Activated CD8-positive, alpha-beta T cell treated with anti-CD3 and anti-CD28 coated beads for 36 hours (primary cell): ENCODE measurements around the gene NUBP2. TPM values are rescaled to one million over a fixed set of nuclear protein-coding genes. Genes with fewer than 3 reads are reported as not detected.

ENCODE experiments used
- ATAC-seq: fragments of 200-7000 bp; cut with Tn5 transposase; one replicate; pipeline ENCODE4 v1.10.0; 2021; ENCODE audit warnings: mild to moderate bottlenecking, moderate library complexity
- CTCF ChIA-PET: fragments of 350-600 bp; sonication (Branson Sonifier 250); formaldehyde crosslinking; loops from one replicate; lab custom pipeline; 2021; ENCODE audit warnings: antibody characterized with exemption; lab: Charles Lee
- POLR2A ChIA-PET: fragments of 350-600 bp; sonication (Branson Sonifier 250); formaldehyde crosslinking; loops from one replicate; lab custom pipeline; 2021; ENCODE audit warnings: antibody characterized with exemption; lab: Charles Lee
- DNase-seq: peaks from one replicate; pipeline ENCODE4 v3.0.0-alpha.2; 2020
- H3K27ac Mint-ChIP-seq: one replicate; pipeline ENCODE4 v1.8.0; 2021; ENCODE audit warnings: mild to moderate bottlenecking, mixed read lengths
- H3K27me3 Mint-ChIP-seq: one replicate; pipeline ENCODE4 v1.8.0; 2021; ENCODE audit warnings: mixed read lengths
- H3K36me3 Mint-ChIP-seq: one replicate; pipeline ENCODE4 v1.8.0; 2021; ENCODE audit warnings: low read depth, mixed read lengths
- H3K4me1 Mint-ChIP-seq: one replicate; pipeline ENCODE4 v1.8.0; 2021; ENCODE audit warnings: low read depth, mixed read lengths
- H3K4me3 Mint-ChIP-seq: one replicate; pipeline ENCODE4 v1.8.0; 2021; ENCODE audit warnings: mild to moderate bottlenecking, moderate library complexity, mixed read lengths
- H3K9me3 Mint-ChIP-seq: one replicate; pipeline ENCODE4 v1.8.0; 2021; ENCODE audit warnings: mixed read lengths
- intact Hi-C: fragments of 100-400 bp; cut with micrococcal nuclease; formaldehyde crosslinking; loops from one replicate; pipeline ENCODE4 v1.10.0; 2022
- total RNA-seq, 2 experiments: library from RNA; stranded (reverse); gene quantifications; one replicate each; pipeline ENCODE4 v1.2.3, GENCODE V29; 2021
- TF ChIP-seq, protein P1 (sequence below): fragments of 200-600 bp; IDR thresholded peaks from one replicate; pipeline ENCODE4 v1.8.0; 2022; ENCODE audit warnings: antibody characterized with exemption, mild to moderate bottlenecking

Gene NUBP2
- total RNA-seq, 2 experiments from 2014 or later, result 43.5 to 45.0 TPM

DNA sequence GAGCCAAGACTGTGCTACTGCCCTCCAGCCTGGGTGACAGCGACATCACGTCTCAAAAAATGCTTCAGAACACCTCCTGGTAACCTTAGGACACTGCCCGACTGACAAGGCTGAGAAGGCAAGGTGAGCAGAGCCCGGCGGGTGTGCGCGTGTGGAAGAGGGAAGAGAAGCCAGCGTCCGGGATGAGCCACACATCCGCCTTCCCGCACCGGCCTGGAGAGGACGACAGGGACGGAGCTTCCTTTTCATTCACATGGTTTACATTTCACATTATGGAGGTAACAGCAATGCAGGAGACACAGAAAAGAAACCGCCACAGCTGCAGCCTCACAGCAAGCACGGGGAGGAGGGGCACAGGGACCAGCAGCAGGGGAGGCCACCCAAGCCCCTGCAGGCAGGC is 27.3 kb downstream of the NUBP2 start:
- Mint-ChIP-seq H3K36me3 (peaks cover 16% of the 10 kb centered on the region), H3K9me3 (no peaks in the 10 kb centered on the region), H3K4me3 (no peak overlapping the region), H3K4me1 (peaks cover 13% of the 10 kb centered on the region), H3K27ac (no peak overlapping the region), H3K27me3 (no peaks in the 10 kb centered on the region)
- DNase-seq (no peak), ATAC-seq (no peak)
- TF ChIP-seq, protein P1, sequence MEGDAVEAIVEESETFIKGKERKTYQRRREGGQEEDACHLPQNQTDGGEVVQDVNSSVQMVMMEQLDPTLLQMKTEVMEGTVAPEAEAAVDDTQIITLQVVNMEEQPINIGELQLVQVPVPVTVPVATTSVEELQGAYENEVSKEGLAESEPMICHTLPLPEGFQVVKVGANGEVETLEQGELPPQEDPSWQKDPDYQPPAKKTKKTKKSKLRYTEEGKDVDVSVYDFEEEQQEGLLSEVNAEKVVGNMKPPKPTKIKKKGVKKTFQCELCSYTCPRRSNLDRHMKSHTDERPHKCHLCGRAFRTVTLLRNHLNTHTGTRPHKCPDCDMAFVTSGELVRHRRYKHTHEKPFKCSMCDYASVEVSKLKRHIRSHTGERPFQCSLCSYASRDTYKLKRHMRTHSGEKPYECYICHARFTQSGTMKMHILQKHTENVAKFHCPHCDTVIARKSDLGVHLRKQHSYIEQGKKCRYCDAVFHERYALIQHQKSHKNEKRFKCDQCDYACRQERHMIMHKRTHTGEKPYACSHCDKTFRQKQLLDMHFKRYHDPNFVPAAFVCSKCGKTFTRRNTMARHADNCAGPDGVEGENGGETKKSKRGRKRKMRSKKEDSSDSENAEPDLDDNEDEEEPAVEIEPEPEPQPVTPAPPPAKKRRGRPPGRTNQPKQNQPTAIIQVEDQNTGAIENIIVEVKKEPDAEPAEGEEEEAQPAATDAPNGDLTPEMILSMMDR, result no peak
- intact Hi-C loops, result no loop called here
- ChIA-PET POLR2A (interaction anchor here (1.3 kb wide), 1 partner anchor 14 kb away, joined by 3 read pairs; no protein-coding TSS in a partner anchor), CTCF (no interaction called here)

DNA sequence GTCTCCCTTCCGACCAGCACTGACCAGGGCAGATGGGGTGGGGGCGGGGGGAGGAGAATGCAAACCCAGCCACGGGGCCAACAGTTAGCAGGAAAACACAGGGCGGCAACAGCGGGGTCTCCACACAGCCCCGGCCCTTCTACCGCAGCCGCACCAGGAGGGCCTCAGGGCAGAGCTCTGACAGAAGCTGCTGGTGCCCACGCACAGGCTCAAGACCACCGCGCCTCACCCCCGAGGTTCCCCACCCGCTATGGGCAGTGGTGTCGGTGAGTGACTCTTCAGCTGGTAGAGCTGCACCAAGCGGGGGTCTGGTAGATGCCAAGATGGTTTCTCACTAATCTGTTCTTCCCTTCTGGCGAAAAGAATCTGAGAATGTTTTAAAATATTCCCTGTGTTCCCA is 27.8 kb downstream of the NUBP2 start:
- TF ChIP-seq, protein P1, result no peak
- ATAC-seq (no peak), DNase-seq (no peak)
- POLR2A ChIA-PET, result interaction anchor here (1.2 to 1.3 kb wide), 2 partner anchors 14 to 20 kb away, joined by 3 read pairs; no protein-coding TSS in a partner anchor
- intact Hi-C loops, result no loop called here
- no peaks in the 10 kb centered on the region for H3K9me3 Mint-ChIP-seq
- no peak overlapping the region for H3K27ac Mint-ChIP-seq
- peaks cover 13% of the 10 kb centered on the region for H3K4me1 Mint-ChIP-seq
- CTCF ChIA-PET, result interaction anchor here (1.5 kb wide), 1 partner anchor 14 kb away, joined by 5 read pairs; no protein-coding TSS in a partner anchor
- no peak overlapping the region for H3K4me3 Mint-ChIP-seq
- no peaks in the 10 kb centered on the region for H3K27me3 Mint-ChIP-seq
- H3K36me3 Mint-ChIP-seq, result peaks cover 19% of the 10 kb centered on the region

DNA sequence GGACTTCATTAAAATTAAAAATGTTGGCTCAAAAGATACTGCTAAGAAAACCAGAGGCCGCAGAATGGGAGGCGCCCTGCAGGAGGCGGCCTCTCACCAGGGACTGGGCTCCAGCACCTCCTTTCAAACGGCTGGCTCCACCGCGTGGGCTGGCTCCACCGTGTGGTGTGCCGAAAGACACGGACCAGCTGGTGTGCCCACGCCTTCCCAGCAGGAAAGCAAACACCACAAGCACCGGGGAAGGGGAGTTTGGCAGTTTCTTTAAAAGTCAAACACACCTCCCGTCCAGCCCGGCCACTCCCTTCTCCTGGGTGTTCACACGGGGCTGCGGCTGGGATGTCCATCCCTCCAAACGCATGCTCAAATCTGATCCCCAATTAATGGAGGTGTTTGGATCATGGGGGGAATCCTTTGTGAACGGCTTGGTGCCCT is 30.0 kb downstream of the NUBP2 start:
- TF ChIP-seq, protein P1, result peak; percentile 57
- no peaks in the 10 kb centered on the region for H3K27me3 Mint-ChIP-seq
- no peaks in the 10 kb centered on the region for H3K9me3 Mint-ChIP-seq
- H3K4me1 Mint-ChIP-seq, result peaks cover 13% of the 10 kb centered on the region
- CTCF ChIA-PET, result interaction anchor here (0.6 to 1.7 kb wide), 5 partner anchors 32 to 195 kb away, joined by 3 read pairs; no protein-coding TSS in a partner anchor
- peak; percentile 79 for DNase-seq
- H3K4me3 Mint-ChIP-seq, result no peak overlapping the region
- POLR2A ChIA-PET, result interaction anchor here (1.1 kb wide), 1 partner anchor 30 kb away, joined by 4 read pairs; the partner anchor contains the start of gene NUBP2
- peak overlapping the region; percentile 81 for H3K27ac Mint-ChIP-seq
- H3K36me3 Mint-ChIP-seq, result peaks cover 15% of the 10 kb centered on the region
- intact Hi-C loops, result no loop called here
- ATAC-seq, result peak; percentile 95

DNA sequence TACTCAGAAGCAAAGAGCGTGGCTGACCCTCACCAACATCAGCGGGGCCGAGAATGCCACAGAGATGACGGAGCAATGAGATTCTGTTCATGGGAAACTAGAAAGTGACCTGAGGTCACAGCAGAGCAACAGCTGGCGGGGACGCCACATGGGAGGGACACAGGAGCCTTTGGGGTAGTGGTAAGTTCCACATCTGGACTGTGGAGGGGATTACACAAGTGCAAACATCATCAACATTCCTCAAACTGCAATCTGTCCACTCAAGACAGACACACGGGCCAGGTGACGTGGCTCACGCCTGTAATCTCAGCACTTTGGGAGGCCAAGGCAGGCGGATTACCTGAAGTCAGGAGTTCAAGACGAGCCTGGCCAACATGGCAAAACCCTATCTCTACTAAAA is 32.7 kb downstream of the NUBP2 start:
- peaks cover 13% of the 10 kb centered on the region for H3K4me1 Mint-ChIP-seq
- H3K27ac Mint-ChIP-seq, result peak overlapping the region; percentile 38
- DNase-seq (no peak), ATAC-seq (no peak)
- TF ChIP-seq, protein P1, result no peak
- no peak overlapping the region for H3K4me3 Mint-ChIP-seq
- intact Hi-C loops, result no loop called here
- ChIA-PET CTCF (no interaction called here), POLR2A (interaction anchor here (0.7 kb wide), 1 partner anchor 339 kb away, joined by 3 read pairs; no protein-coding TSS in a partner anchor)
- H3K9me3 Mint-ChIP-seq, result no peaks in the 10 kb centered on the region
- H3K36me3 Mint-ChIP-seq, result peaks cover 17% of the 10 kb centered on the region
- H3K27me3 Mint-ChIP-seq, result no peaks in the 10 kb centered on the region

DNA sequence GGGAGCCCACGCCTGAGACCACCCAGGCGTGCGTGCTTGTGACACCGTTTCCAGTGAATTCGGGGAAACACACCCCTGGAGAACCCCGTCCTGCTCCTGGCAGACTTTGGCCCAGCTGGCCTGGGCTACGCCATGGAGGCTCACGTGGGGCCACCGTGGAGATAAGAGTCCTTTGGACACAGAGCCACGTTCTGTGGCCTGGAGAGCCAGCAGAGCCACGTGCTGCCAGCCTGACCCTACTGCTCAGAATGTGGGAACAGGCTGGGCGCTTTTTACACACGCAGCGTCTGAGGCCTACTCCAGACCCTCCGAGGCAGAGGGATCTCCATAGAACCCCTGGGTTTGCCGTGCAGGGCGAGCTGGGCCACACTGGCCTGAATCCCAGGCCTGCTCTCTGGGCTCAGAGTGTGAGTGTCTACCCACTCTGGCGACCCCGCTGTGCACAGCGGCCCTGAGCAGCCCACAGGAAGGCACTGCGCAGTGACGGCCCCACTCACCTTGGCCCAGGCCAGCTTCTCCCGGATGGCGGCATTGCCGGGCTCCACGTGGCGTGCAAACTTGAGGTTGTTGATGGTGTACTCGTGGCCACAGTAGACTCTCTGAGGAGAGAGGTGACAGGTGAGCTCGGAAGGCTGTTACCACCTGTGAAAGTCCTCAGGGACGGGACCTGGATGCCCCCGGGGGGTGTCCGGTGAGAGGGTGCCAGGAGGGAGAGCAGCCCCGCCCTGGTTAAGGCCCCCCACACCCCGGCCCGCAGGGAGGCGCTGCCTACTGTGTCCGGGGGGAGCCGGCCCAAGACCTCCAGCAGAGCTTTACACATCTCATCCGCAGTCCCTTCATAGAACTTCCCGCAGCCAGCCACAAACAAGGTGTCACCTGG is 33.9 kb downstream of the NUBP2 start:
- TF ChIP-seq, protein P1, result no peak
- intact Hi-C loops, result no loop called here
- H3K4me1 Mint-ChIP-seq, result peaks cover 13% of the 10 kb centered on the region
- no peak overlapping the region for H3K27ac Mint-ChIP-seq
- POLR2A ChIA-PET, result no interaction called here
- DNase-seq (no peak), ATAC-seq (no peak)
- H3K27me3 Mint-ChIP-seq, result no peaks in the 10 kb centered on the region
- no peaks in the 10 kb centered on the region for H3K9me3 Mint-ChIP-seq
- CTCF ChIA-PET, result no interaction called here
- H3K36me3 Mint-ChIP-seq, result peaks cover 17% of the 10 kb centered on the region
- no peak overlapping the region for H3K4me3 Mint-ChIP-seq
